Muscle of arm (tissue), 14 donors: Measurements from ENCODE around the gene NOD1. TPM values are rescaled to one million over a fixed set of nuclear protein-coding genes. Genes with fewer than 3 reads are reported as not detected.
"Not testable (repeated sequence)": the region's sequence is repeated elsewhere in the genome, so short reads cannot be mapped to it uniquely, and the experiment has no call there.

ENCODE experiments used
- DNase-seq: peaks from one replicate; pipeline ENCODE4 v3.0.0-alpha.2; 2013
- long read RNA-seq, 11 donors: transcript quantifications; one replicate each; lab custom pipeline, GENCODE V29; 2026
- polyA plus RNA-seq, 12 donors: library from polyadenylated mRNA; unstranded; fragments of 120-200 nt; gene quantifications; one replicate each; pipeline ENCODE4 v1.2.1, GENCODE V29; 2013; ENCODE audit not compliant: insufficient read length in 12 of 12

NOD1 gene
- 10 to 100 TPM in 10 of 12 donors, 1 to 10 TPM in 1, not detected in 1; 9.6 to 20.8 (median 15.7) TPM for polyA plus RNA-seq
- long read RNA-seq, donor 1: 0 reads
- long read RNA-seq, donor 2, partial matches to known transcripts: 0 of 2 reads
- long read RNA-seq, donor 2, other reads (novel, unspliced or antisense): 0 of 2 reads
- long read RNA-seq, donor 3: 0 reads
- long read RNA-seq, donor 4: 0 reads
- long read RNA-seq, donor 5, partial matches to known transcripts: 0 of 1 reads
- long read RNA-seq, donor 5, other reads (novel, unspliced or antisense): 0 of 1 reads
- long read RNA-seq, donor 6, full-length matches to known transcripts: 1 of 1 reads
- long read RNA-seq, donor 6, partial matches to known transcripts: 0 of 1 reads
- long read RNA-seq, donor 6, other reads (novel, unspliced or antisense): 0 of 1 reads
- long read RNA-seq, donor 7, partial matches to known transcripts: 0 of 1 reads
- long read RNA-seq, donor 7, other reads (novel, unspliced or antisense): 0 of 1 reads
- long read RNA-seq, donor 8: 0 reads
- long read RNA-seq, donor 9: 0 reads
- long read RNA-seq, donor 10, full-length matches to known transcripts: 1 of 1 reads
- long read RNA-seq, donor 10, partial matches to known transcripts: 0 of 1 reads
- long read RNA-seq, donor 10, other reads (novel, unspliced or antisense): 0 of 1 reads
- long read RNA-seq, donor 11, partial matches to known transcripts: 0 of 2 reads
- long read RNA-seq, donor 11, other reads (novel, unspliced or antisense): 0 of 2 reads

- peak; percentile 80 for DNase-seq
Observed at GRCh38 chr7:30478349-30479201, at the start of gene NOD1. TSS of gene NOD1 (minus strand) at chr7:30478784. CDS start at chr7:30456921, 21,863 bp downstream.

GRCh38 chr7:30527297-30527696, 48.7 kb upstream of the NOD1 start:
- not testable (repeated sequence) for DNase-seq

GRCh38 chr7:30526163-30526562, 47.6 kb upstream of the NOD1 start:
- no peak for DNase-seq

- no peak for DNase-seq
Observed at GRCh38 chr7:30525429-30525828, 46.8 kb upstream of the NOD1 start.

GRCh38 chr7:30524545-30524944, 46.0 kb upstream of the NOD1 start:
- DNase-seq: no peak

- DNase-seq: no peak
Observed at GRCh38 chr7:30523466-30523865, 44.9 kb upstream of the NOD1 start.

- no peak for DNase-seq
Observed at GRCh38 chr7:30522159-30522558, 43.6 kb upstream of the NOD1 start.

- DNase-seq: no peak
Observed at GRCh38 chr7:30521532-30521931, 42.9 kb upstream of the NOD1 start.

GRCh38 chr7:30519122-30519521, 40.5 kb upstream of the NOD1 start:
- DNase-seq: no peak

- DNase-seq: no peak
Observed at GRCh38 chr7:30515761-30516160, 37.2 kb upstream of the NOD1 start.

- no peak for DNase-seq
Observed at GRCh38 chr7:30514776-30515175, 36.2 kb upstream of the NOD1 start.

GRCh38 chr7:30514177-30514576, 35.6 kb upstream of the NOD1 start:
- DNase-seq: no peak

GRCh38 chr7:30513762-30514161, 35.2 kb upstream of the NOD1 start:
- no peak for DNase-seq

- no peak for DNase-seq
Observed at GRCh38 chr7:30511973-30512662, 33.5 kb upstream of the NOD1 start.

- no peak for DNase-seq
Observed at GRCh38 chr7:30511494-30511893, 32.9 kb upstream of the NOD1 start.

- DNase-seq: no peak
Observed at GRCh38 chr7:30510124-30511075, 31.8 kb upstream of the NOD1 start.

- not testable (repeated sequence) for DNase-seq
Observed at GRCh38 chr7:30509171-30509857, 30.7 kb upstream of the NOD1 start.

- DNase-seq: not testable (repeated sequence)
Observed at GRCh38 chr7:30507346-30507900, 28.8 kb upstream of the NOD1 start.

- no peak for DNase-seq
Observed at GRCh38 chr7:30505174-30505697, 26.7 kb upstream of the NOD1 start.
